ENCODE measurements around the gene PRR16. TPM values are rescaled to one million over a fixed set of nuclear protein-coding genes. Genes with fewer than 3 reads are reported as not detected.

The PRR16 gene
- total and polyA plus RNA-seq, 2 experiments from 2014 or later, result 1.0 to 1.7 TPM

DNA sequence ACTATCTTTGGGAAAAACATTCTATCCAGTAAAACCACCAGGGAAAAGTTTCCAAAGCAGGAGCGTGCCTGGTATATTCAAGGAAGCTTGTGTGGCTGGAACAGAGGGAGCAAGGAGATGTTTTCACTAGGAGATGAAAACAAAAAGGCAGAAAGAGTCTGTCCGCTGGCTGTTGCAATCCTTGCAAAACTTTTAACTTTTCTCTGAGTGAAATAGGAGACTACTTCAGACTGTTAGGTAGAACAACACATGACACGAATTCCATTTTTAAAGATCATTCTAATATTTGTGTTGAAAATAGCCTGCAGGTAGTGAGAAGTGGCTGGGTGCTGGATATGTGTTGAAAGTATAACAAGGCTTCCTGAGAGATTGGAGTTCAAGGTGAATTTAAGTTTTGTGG, 69.5 kb downstream of the PRR16 start (continued):
- TF ChIP-seq, protein P1, sequence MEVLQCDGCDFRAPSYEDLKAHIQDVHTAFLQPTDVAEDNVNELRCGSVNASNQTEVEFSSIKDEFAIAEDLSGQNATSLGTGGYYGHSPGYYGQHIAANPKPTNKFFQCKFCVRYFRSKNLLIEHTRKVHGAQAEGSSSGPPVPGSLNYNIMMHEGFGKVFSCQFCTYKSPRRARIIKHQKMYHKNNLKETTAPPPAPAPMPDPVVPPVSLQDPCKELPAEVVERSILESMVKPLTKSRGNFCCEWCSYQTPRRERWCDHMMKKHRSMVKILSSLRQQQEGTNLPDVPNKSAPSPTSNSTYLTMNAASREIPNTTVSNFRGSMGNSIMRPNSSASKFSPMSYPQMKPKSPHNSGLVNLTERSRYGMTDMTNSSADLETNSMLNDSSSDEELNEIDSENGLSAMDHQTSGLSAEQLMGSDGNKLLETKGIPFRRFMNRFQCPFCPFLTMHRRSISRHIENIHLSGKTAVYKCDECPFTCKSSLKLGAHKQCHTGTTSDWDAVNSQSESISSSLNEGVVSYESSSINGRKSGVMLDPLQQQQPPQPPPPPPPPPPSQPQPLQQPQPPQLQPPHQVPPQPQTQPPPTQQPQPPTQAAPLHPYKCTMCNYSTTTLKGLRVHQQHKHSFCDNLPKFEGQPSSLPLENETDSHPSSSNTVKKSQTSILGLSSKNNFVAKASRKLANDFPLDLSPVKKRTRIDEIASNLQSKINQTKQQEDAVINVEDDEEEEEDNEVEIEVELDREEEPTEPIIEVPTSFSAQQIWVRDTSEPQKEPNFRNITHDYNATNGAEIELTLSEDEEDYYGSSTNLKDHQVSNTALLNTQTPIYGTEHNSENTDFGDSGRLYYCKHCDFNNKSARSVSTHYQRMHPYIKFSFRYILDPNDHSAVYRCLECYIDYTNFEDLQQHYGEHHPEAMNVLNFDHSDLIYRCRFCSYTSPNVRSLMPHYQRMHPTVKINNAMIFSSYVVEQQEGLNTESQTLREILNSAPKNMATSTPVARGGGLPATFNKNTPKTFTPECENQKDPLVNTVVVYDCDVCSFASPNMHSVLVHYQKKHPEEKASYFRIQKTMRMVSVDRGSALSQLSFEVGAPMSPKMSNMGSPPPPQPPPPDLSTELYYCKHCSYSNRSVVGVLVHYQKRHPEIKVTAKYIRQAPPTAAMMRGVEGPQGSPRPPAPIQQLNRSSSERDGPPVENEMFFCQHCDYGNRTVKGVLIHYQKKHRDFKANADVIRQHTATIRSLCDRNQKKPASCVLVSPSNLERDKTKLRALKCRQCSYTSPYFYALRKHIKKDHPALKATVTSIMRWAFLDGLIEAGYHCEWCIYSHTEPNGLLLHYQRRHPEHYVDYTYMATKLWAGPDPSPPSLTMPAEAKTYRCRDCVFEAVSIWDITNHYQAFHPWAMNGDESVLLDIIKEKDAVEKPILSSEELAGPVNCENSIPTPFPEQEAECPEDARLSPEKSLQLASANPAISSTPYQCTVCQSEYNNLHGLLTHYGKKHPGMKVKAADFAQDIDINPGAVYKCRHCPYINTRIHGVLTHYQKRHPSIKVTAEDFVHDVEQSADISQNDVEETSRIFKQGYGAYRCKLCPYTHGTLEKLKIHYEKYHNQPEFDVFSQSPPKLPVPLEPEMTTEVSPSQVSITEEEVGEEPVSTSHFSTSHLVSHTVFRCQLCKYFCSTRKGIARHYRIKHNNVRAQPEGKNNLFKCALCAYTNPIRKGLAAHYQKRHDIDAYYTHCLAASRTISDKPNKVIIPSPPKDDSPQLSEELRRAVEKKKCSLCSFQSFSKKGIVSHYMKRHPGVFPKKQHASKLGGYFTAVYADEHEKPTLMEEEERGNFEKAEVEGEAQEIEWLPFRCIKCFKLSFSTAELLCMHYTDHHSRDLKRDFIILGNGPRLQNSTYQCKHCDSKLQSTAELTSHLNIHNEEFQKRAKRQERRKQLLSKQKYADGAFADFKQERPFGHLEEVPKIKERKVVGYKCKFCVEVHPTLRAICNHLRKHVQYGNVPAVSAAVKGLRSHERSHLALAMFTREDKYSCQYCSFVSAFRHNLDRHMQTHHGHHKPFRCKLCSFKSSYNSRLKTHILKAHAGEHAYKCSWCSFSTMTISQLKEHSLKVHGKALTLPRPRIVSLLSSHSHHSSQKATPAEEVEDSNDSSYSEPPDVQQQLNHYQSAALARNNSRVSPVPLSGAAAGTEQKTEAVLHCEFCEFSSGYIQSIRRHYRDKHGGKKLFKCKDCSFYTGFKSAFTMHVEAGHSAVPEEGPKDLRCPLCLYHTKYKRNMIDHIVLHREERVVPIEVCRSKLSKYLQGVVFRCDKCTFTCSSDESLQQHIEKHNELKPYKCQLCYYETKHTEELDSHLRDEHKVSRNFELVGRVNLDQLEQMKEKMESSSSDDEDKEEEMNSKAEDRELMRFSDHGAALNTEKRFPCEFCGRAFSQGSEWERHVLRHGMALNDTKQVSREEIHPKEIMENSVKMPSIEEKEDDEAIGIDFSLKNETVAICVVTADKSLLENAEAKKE (CRISPR knock-in tag; IDR thresholded peaks at IDR 0.05), result no peak
- no peak for TF ChIP-seq POLR2AphosphoS5 (IDR thresholded peaks at IDR 0.05; ENCODE audit: low read depth)
- TF ChIP-seq, protein P2, sequence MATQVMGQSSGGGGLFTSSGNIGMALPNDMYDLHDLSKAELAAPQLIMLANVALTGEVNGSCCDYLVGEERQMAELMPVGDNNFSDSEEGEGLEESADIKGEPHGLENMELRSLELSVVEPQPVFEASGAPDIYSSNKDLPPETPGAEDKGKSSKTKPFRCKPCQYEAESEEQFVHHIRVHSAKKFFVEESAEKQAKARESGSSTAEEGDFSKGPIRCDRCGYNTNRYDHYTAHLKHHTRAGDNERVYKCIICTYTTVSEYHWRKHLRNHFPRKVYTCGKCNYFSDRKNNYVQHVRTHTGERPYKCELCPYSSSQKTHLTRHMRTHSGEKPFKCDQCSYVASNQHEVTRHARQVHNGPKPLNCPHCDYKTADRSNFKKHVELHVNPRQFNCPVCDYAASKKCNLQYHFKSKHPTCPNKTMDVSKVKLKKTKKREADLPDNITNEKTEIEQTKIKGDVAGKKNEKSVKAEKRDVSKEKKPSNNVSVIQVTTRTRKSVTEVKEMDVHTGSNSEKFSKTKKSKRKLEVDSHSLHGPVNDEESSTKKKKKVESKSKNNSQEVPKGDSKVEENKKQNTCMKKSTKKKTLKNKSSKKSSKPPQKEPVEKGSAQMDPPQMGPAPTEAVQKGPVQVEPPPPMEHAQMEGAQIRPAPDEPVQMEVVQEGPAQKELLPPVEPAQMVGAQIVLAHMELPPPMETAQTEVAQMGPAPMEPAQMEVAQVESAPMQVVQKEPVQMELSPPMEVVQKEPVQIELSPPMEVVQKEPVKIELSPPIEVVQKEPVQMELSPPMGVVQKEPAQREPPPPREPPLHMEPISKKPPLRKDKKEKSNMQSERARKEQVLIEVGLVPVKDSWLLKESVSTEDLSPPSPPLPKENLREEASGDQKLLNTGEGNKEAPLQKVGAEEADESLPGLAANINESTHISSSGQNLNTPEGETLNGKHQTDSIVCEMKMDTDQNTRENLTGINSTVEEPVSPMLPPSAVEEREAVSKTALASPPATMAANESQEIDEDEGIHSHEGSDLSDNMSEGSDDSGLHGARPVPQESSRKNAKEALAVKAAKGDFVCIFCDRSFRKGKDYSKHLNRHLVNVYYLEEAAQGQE (IDR thresholded peaks at IDR 0.05; ENCODE audit: unreplicated experiment), result no peak
- no peak for TF ChIP-seq NANOG (IDR thresholded peaks at IDR 0.05; ENCODE audit: borderline replicate concordance)
- no peak for TF ChIP-seq JUNB (IDR thresholded peaks at IDR 0.05; ENCODE audit: unreplicated experiment)

DNA sequence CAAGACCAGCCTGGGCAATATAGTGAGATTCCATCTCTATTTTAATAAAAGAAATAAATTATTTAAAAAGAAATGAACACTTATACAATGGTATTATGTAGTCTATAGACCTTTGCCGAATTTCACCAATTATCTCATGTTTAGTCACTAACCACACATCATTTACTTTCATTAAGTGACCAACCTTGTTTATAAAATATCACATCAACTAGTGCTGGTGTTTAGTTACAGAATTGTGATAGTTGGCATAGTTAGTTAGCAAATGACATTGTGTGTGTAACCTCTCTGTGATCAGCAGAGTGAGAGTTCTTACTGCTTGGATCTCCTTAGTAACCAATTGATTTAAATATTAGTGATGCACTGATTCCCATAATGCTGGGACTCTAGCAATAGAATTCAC, 71.8 kb downstream of the PRR16 start:
- no peak overlapping the region for H3K4me3 Mint-ChIP-seq
- Histone ChIP-seq H3K4me2 (no peak overlapping the region), H3K27ac (ENCODE audit: low read depth) (no peak overlapping the region), H3K4me1 (ENCODE audit: insufficient read depth) (peaks cover 3% of the 10 kb centered on the region; the same call in 1 of the 2 replicates), H3K79me2 (replicated peaks; ENCODE audit: insufficient read depth) (no peaks in the 10 kb centered on the region), H2AFZ (no peak overlapping the region), H3K27me3 (ENCODE audit: insufficient read depth) (no peaks in the 10 kb centered on the region), H4K20me1 (replicated peaks; ENCODE audit: insufficient read depth) (no peaks in the 10 kb centered on the region), H3K36me3 (ENCODE audit: insufficient read depth) (no peaks in the 10 kb centered on the region; the same call in 1 of the 2 replicates), H3F3A (replicated peaks; ENCODE audit: low read depth) (no peaks in the 10 kb centered on the region), H3K9me2 (ENCODE audit: insufficient read depth) (no peaks in the 10 kb centered on the region), H3K4me3 (no peak overlapping the region)
- ATAC-seq (no peak), DNase-seq (ENCODE audit: low spot score) (no peak)
- peaks cover 18% of the 10 kb centered on the region for H3K4me1 Mint-ChIP-seq
- H3K9me3 Mint-ChIP-seq, result no peaks in the 10 kb centered on the region
- H3K36me3 Mint-ChIP-seq (ENCODE audit: low read depth), result no peaks in the 10 kb centered on the region
- no peak overlapping the region for H3K27ac Mint-ChIP-seq
- H3K27me3 Mint-ChIP-seq (ENCODE audit: insufficient read depth, low read depth, poor library complexity), result peaks cover 4% of the 10 kb centered on the region
- no peak for TF ChIP-seq EZH2phosphoT487 (IDR thresholded peaks at IDR 0.05; ENCODE audit: unreplicated experiment)
- TF ChIP-seq, protein P3, sequence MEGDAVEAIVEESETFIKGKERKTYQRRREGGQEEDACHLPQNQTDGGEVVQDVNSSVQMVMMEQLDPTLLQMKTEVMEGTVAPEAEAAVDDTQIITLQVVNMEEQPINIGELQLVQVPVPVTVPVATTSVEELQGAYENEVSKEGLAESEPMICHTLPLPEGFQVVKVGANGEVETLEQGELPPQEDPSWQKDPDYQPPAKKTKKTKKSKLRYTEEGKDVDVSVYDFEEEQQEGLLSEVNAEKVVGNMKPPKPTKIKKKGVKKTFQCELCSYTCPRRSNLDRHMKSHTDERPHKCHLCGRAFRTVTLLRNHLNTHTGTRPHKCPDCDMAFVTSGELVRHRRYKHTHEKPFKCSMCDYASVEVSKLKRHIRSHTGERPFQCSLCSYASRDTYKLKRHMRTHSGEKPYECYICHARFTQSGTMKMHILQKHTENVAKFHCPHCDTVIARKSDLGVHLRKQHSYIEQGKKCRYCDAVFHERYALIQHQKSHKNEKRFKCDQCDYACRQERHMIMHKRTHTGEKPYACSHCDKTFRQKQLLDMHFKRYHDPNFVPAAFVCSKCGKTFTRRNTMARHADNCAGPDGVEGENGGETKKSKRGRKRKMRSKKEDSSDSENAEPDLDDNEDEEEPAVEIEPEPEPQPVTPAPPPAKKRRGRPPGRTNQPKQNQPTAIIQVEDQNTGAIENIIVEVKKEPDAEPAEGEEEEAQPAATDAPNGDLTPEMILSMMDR (conservative IDR thresholded peaks at IDR 0.05; ENCODE audit: low read depth in 2 of 2), result no peak
- TF ChIP-seq ZNF114 (CRISPR knock-in tag; IDR thresholded peaks at IDR 0.05), result no peak
- TF ChIP-seq CREB1 (CRISPR knock-in tag; IDR thresholded peaks at IDR 0.05; ENCODE audit: low read depth), result no peak
- TF ChIP-seq, protein P4, sequence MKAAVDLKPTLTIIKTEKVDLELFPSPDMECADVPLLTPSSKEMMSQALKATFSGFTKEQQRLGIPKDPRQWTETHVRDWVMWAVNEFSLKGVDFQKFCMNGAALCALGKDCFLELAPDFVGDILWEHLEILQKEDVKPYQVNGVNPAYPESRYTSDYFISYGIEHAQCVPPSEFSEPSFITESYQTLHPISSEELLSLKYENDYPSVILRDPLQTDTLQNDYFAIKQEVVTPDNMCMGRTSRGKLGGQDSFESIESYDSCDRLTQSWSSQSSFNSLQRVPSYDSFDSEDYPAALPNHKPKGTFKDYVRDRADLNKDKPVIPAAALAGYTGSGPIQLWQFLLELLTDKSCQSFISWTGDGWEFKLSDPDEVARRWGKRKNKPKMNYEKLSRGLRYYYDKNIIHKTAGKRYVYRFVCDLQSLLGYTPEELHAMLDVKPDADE (IDR thresholded peaks at IDR 0.05), result no peak
- no peak for TF ChIP-seq ZNF331 (CRISPR knock-in tag; IDR thresholded peaks at IDR 0.05; ENCODE audit: low read depth)
- no peak for TF ChIP-seq STAT1 (IDR thresholded peaks at IDR 0.05; ENCODE audit: unreplicated experiment)
- TF ChIP-seq JUNB (IDR thresholded peaks at IDR 0.05; ENCODE audit: unreplicated experiment), result no peak
- no peak for TF ChIP-seq NANOG (IDR thresholded peaks at IDR 0.05; ENCODE audit: borderline replicate concordance)
- TF ChIP-seq EZH2 (IDR thresholded peaks at IDR 0.05; ENCODE audit: low read depth, unreplicated experiment), result no peak

All from GM23338 (cell line).